Calu3 (cell line): ENCODE data around the gene EPB42. TPM values are rescaled to one million over a fixed set of nuclear protein-coding genes. Genes with fewer than 3 reads are reported as not detected.

Experiments used
- BruUV-seq: library from RNA; stranded (reverse); fragments of 400-500 nt; replicated peaks from 2 replicates; lab custom pipeline; 2021; lab: Mats Ljungman, UMichigan
- CTCF ChIA-PET: fragments of 300-600 bp; sonication (Branson Sonifier 250); formaldehyde crosslinking; loops from one replicate; lab custom pipeline; 2022; ENCODE audit warnings: antibody characterized with exemption; lab: Charles Lee
- DNase-seq: peaks from one replicate; pipeline ENCODE4 v3.0.0; 2022
- H3K27ac Mint-ChIP-seq: one replicate; pipeline ENCODE4 v1.8.0; 2022; ENCODE audit warnings: mixed read lengths; ENCODE audit not compliant: unreplicated experiment
- H3K27me3 Mint-ChIP-seq: one replicate; pipeline ENCODE4 v1.8.0; 2022; ENCODE audit warnings: mixed read lengths; ENCODE audit not compliant: unreplicated experiment
- H3K36me3 Mint-ChIP-seq: one replicate; pipeline ENCODE4 v1.8.0; 2022; ENCODE audit warnings: mild to moderate bottlenecking, moderate library complexity, mixed read lengths; ENCODE audit not compliant: insufficient read depth, unreplicated experiment
- H3K4me1 Mint-ChIP-seq: one replicate; pipeline ENCODE4 v1.8.0; 2022; ENCODE audit warnings: mild to moderate bottlenecking, low read depth, mixed read lengths; ENCODE audit not compliant: unreplicated experiment
- H3K4me3 Mint-ChIP-seq: one replicate; pipeline ENCODE4 v1.8.0; 2022; ENCODE audit warnings: mild to moderate bottlenecking, low read depth, moderate library complexity, mixed read lengths; ENCODE audit not compliant: unreplicated experiment
- H3K9me3 Mint-ChIP-seq: one replicate; pipeline ENCODE4 v1.8.0; 2022; ENCODE audit warnings: low read depth, mixed read lengths; ENCODE audit not compliant: unreplicated experiment
- intact Hi-C: fragments of 100-400 bp; cut with micrococcal nuclease; formaldehyde crosslinking; loops from one replicate; pipeline ENCODE4 v1.10.0; 2022; ENCODE audit not compliant: unreplicated experiment
- total RNA-seq: library from RNA; stranded (reverse); gene quantifications from 2 replicates; pipeline ENCODE4 v1.2.3, GENCODE V29; 2022
- TF ChIP-seq, protein P1 (sequence below): fragments of 200-600 bp; IDR thresholded peaks from one replicate; pipeline ENCODE4 v1.8.0; 2022; ENCODE audit warnings: antibody characterized with exemption; ENCODE audit not compliant: unreplicated experiment

The EPB42 gene
- total RNA-seq, 1 experiment from 2014 or later, result not detected

GRCh38 chr15:43258781-43259180 lies 38.0 kb upstream of the EPB42 start:
- no TSS peak for BruUV-seq
- no peak overlapping the region for H3K27ac Mint-ChIP-seq
- CTCF ChIA-PET, result no interaction called here

GRCh38 chr15:43256341-43256740 lies 35.5 kb upstream of the EPB42 start:
- intact Hi-C loops, result no loop called here
- DNase-seq, result no peak
- BruUV-seq, result no TSS peak
- H3K9me3 Mint-ChIP-seq, result no peaks in the 10 kb centered on the region
- CTCF ChIA-PET, result no interaction called here
- no peaks in the 10 kb centered on the region for H3K4me1 Mint-ChIP-seq
- no peaks in the 10 kb centered on the region for H3K36me3 Mint-ChIP-seq
- H3K4me3 Mint-ChIP-seq, result no peak overlapping the region
- H3K27me3 Mint-ChIP-seq, result peaks cover 23% of the 10 kb centered on the region
- no peak overlapping the region for H3K27ac Mint-ChIP-seq
- TF ChIP-seq, protein P1, sequence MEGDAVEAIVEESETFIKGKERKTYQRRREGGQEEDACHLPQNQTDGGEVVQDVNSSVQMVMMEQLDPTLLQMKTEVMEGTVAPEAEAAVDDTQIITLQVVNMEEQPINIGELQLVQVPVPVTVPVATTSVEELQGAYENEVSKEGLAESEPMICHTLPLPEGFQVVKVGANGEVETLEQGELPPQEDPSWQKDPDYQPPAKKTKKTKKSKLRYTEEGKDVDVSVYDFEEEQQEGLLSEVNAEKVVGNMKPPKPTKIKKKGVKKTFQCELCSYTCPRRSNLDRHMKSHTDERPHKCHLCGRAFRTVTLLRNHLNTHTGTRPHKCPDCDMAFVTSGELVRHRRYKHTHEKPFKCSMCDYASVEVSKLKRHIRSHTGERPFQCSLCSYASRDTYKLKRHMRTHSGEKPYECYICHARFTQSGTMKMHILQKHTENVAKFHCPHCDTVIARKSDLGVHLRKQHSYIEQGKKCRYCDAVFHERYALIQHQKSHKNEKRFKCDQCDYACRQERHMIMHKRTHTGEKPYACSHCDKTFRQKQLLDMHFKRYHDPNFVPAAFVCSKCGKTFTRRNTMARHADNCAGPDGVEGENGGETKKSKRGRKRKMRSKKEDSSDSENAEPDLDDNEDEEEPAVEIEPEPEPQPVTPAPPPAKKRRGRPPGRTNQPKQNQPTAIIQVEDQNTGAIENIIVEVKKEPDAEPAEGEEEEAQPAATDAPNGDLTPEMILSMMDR, result no peak

More at GRCh38 chr15:43258781-43259180, 38.0 kb upstream of the EPB42 start:
- DNase-seq, result no peak
- H3K36me3 Mint-ChIP-seq, result no peaks in the 10 kb centered on the region
- no peak overlapping the region for H3K4me3 Mint-ChIP-seq
- H3K9me3 Mint-ChIP-seq, result no peaks in the 10 kb centered on the region
- H3K27me3 Mint-ChIP-seq, result peaks cover 35% of the 10 kb centered on the region
- TF ChIP-seq, protein P1, result no peak
- no peaks in the 10 kb centered on the region for H3K4me1 Mint-ChIP-seq
- intact Hi-C loops, result no loop called here

DNA sequence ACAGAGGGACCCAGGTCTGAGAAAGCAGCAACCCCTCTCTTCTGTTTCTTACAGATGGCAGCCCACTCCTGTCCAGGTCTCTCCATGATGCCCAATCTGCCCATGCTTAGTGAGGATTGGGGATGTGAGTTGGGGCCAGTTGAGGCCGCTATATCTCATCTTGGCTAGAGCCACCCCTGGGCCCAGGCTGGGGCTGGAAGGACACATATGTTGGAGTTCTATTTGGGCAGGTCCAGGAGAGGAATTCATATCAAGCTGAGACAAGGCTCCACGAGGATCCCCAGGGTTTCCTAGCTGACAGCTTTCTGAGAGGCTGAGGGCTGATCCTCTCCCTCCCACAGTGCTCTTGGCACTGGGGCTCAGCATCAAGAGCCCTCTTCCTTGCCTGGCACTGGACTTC lies 34.6 kb upstream of the EPB42 start:
- Mint-ChIP-seq H3K4me1 (no peaks in the 10 kb centered on the region), H3K27ac (no peak overlapping the region), H3K36me3 (no peaks in the 10 kb centered on the region), H3K4me3 (no peak overlapping the region), H3K9me3 (no peaks in the 10 kb centered on the region), H3K27me3 (peaks cover 15% of the 10 kb centered on the region)
- no TSS peak for BruUV-seq
- CTCF ChIA-PET, result no interaction called here
- TF ChIP-seq, protein P1, result no peak
- intact Hi-C loops, result no loop called here
- DNase-seq, result no peak

GRCh38 chr15:43253431-43254403 lies 32.9 kb upstream of the EPB42 start:
- TF ChIP-seq, protein P1, result no peak
- peak; percentile 21 for DNase-seq
- H3K9me3 Mint-ChIP-seq, result no peaks in the 10 kb centered on the region
- CTCF ChIA-PET, result interaction anchor here (0.6 kb wide), 1 partner anchor 523 kb away, joined by 3 read pairs; the partner anchor contains the start of gene ELL3
- H3K27me3 Mint-ChIP-seq, result peaks cover 15% of the 10 kb centered on the region
- no peak overlapping the region for H3K4me3 Mint-ChIP-seq
- intact Hi-C loops, result no loop called here
- H3K4me1 Mint-ChIP-seq, result no peaks in the 10 kb centered on the region
- no peaks in the 10 kb centered on the region for H3K36me3 Mint-ChIP-seq
- no TSS peak for BruUV-seq
- no peak overlapping the region for H3K27ac Mint-ChIP-seq
